Colonic mucosa (tissue), 4 donors: ENCODE data around the gene SFMBT1. TPM values are rescaled to one million over a fixed set of nuclear protein-coding genes. Genes with fewer than 3 reads are reported as not detected.

Experiments
- DNase-seq: peaks from one replicate; pipeline ENCODE4 v3.0.0-alpha.2; 2020
- H3K27ac ChIP-seq: fragments of 200-600 bp; one replicate; pipeline ENCODE4 v1.8.0; 2021
- H3K27me3 ChIP-seq: fragments of 200-600 bp; one replicate; pipeline ENCODE4 v1.8.0; 2021
- H3K36me3 ChIP-seq: fragments of 200-600 bp; one replicate; pipeline ENCODE4 v1.8.0; 2021
- H3K4me1 ChIP-seq: fragments of 200-600 bp; one replicate; pipeline ENCODE4 v1.8.0; 2021; ENCODE audit warnings: mild to moderate bottlenecking
- H3K4me3 ChIP-seq: fragments of 200-600 bp; one replicate; pipeline ENCODE4 v1.8.0; 2021
- H3K9ac ChIP-seq, 2 donors: one replicate each; pipeline ENCODE4 v1.7.0; 2013; ENCODE audit warnings: control low read depth in 2 of 2, low read depth in 2 of 2, low read length in 2 of 2
- H3K9me3 ChIP-seq: fragments of 200-600 bp; one replicate; pipeline ENCODE4 v1.8.0; 2021
- CTCF ChIP-seq: fragments of 200-600 bp; IDR thresholded peaks from one replicate; pipeline ENCODE4 v1.8.0; 2022; ENCODE audit warnings: antibody characterized with exemption, mild to moderate bottlenecking
- intact Hi-C: fragments of 100-400 bp; cut with DNase I; formaldehyde crosslinking; loops from one replicate; pipeline ENCODE4 v1.14.1; 2022
- total RNA-seq, 2 donors: library from RNA; stranded (reverse); fragmentation: NEBNext Ultra II Directional in 1 of 2; extraction: Animal tissue kit (Norgen Biotek cat#: 25700) in 1 of 2; gene quantifications; one replicate each; pipeline ENCODE4 v1.2.1, GENCODE V29; 2021
- donor health status: healthy.
- donor health status: DM: no; HTN: no; CAD: no.
- donor health status: DM: no; HTN: no; CAD: no.

Gene SFMBT1
- total RNA-seq, 2 donors from 2014 or later, result 19.4 to 30.8 TPM

- intact Hi-C loops, result no loop called here
- no peak overlapping the region for H3K4me3 ChIP-seq
- H3K36me3 ChIP-seq, result no peaks in the 10 kb centered on the region
- no peaks in the 10 kb centered on the region for H3K9me3 ChIP-seq
- H3K27ac ChIP-seq, result no peak overlapping the region
- H3K9ac ChIP-seq, result no peak overlapping the region
- no peaks in the 10 kb centered on the region for H3K27me3 ChIP-seq
- TF ChIP-seq CTCF, result no peak
- no peak for DNase-seq
- no peaks in the 10 kb centered on the region for H3K4me1 ChIP-seq
Measured at GRCh38 chr3:52874864-52875587, 170.8 kb downstream of the SFMBT1 start.

GRCh38 chr3:52874160-52874701, 171.6 kb downstream of the SFMBT1 start:
- Histone ChIP-seq H3K27me3 (no peaks in the 10 kb centered on the region), H3K9me3 (no peaks in the 10 kb centered on the region), H3K9ac (no peak overlapping the region), H3K4me1 (no peaks in the 10 kb centered on the region), H3K4me3 (no peak overlapping the region), H3K27ac (no peak overlapping the region), H3K36me3 (no peaks in the 10 kb centered on the region)
- intact Hi-C loops, result no loop called here
- no peak for TF ChIP-seq CTCF
- no peak for DNase-seq

GRCh38 chr3:52873433-52874159, 172.3 kb downstream of the SFMBT1 start:
- DNase-seq, result no peak
- H3K27ac ChIP-seq, result no peak overlapping the region
- H3K9ac ChIP-seq, result no peak overlapping the region
- intact Hi-C loops, result no loop called here
- no peaks in the 10 kb centered on the region for H3K4me1 ChIP-seq
- H3K9me3 ChIP-seq, result no peaks in the 10 kb centered on the region
- no peak overlapping the region for H3K4me3 ChIP-seq
- H3K36me3 ChIP-seq, result no peaks in the 10 kb centered on the region
- no peaks in the 10 kb centered on the region for H3K27me3 ChIP-seq
- TF ChIP-seq CTCF, result no peak

GRCh38 chr3:52872245-52872644, 173.6 kb downstream of the SFMBT1 start:
- Histone ChIP-seq H3K9me3 (no peaks in the 10 kb centered on the region), H3K27me3 (no peaks in the 10 kb centered on the region), H3K36me3 (no peaks in the 10 kb centered on the region), H3K4me3 (no peak overlapping the region), H3K27ac (no peak overlapping the region), H3K4me1 (no peaks in the 10 kb centered on the region), H3K9ac (no peak overlapping the region)
- no peak for TF ChIP-seq CTCF
- intact Hi-C loops, result no loop called here
- no peak for DNase-seq

GRCh38 chr3:52871761-52872160, 174.1 kb downstream of the SFMBT1 start:
- no peaks in the 10 kb centered on the region for H3K36me3 ChIP-seq
- H3K27ac ChIP-seq, result no peak overlapping the region
- TF ChIP-seq CTCF, result no peak
- intact Hi-C loops, result no loop called here
- H3K9me3 ChIP-seq, result no peaks in the 10 kb centered on the region
- no peak for DNase-seq
- H3K4me3 ChIP-seq, result no peak overlapping the region
- no peaks in the 10 kb centered on the region for H3K27me3 ChIP-seq
- no peaks in the 10 kb centered on the region for H3K4me1 ChIP-seq
- H3K9ac ChIP-seq, result no peak overlapping the region
